ENCODE measurements around the gene PHLDA2.
A peak's percentile ranks its signal among the peaks of the same experiment; 100 is the strongest.

DNA sequence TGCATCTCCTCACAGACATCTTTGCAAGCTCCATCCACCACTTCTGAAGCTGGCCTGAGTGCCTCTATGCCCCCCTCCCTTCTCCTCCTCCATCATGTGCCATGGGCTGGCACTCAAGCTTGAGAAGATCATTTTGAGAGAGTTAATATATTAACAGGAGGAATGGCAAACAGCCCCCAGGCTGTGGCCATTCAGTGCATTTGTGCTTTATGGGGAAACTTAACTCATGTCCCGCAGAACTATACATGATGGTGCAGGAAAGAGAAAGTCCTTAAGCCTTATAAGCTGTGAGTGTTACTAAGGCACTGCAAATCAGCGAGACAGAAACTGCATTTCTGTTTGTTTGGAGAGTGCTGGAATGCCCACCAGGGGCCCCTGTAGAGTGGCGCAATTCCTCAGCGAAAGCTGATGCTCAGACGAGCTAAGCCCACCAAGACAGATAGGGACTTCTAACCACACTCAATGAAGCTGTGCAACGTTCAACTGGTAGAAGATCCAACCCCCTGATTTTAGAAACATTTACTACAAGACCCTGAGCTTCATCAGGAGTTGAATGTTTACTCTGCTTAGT lies 26.8 kb upstream of the PHLDA2 start:
- TF ChIP-seq CTCF (conservative IDR thresholded peaks at IDR 0.05; ENCODE audit: low read depth, low read length): peak; percentile 40
- no peak for TF ChIP-seq EZH2 (IDR thresholded peaks at IDR 0.05; ENCODE audit: borderline replicate concordance, low read depth, low read length, poor library complexity, severe bottlenecking)

Measured in A673 (cell line).